HUES6 (cell line): ENCODE results near the gene EIF3A.
"Not testable (repeated sequence)": the region's sequence is repeated elsewhere in the genome, so short reads cannot be mapped to it uniquely, and the experiment has no call there.

ENCODE experiments used
- H3K27ac ChIP-seq: 2 replicates; pipeline ENCODE4 v1.7.0; 2013; ENCODE audit warnings: low read depth, mild to moderate bottlenecking, low read length, inconsistent platforms
- H3K27me3 ChIP-seq: 2 replicates; pipeline ENCODE4 v1.6.1; 2013; ENCODE audit warnings: low read length; ENCODE audit not compliant: control insufficient read depth, insufficient read depth
- H3K36me3 ChIP-seq: 2 replicates; pipeline ENCODE4 v1.6.1; 2013; ENCODE audit warnings: low read length; ENCODE audit not compliant: control insufficient read depth, insufficient read depth
- H3K4me1 ChIP-seq: 2 replicates; pipeline ENCODE4 v1.6.1; 2013; ENCODE audit warnings: low read length; ENCODE audit not compliant: control insufficient read depth, insufficient read depth
- H3K4me3 ChIP-seq: 2 replicates; pipeline ENCODE4 v1.5.1; 2013; ENCODE audit warnings: low read depth, low read length
- H3K9ac ChIP-seq: one replicate; pipeline ENCODE4 v1.6.1; 2013; ENCODE audit warnings: mild to moderate bottlenecking, low read length
- H3K9me3 ChIP-seq: 2 replicates; pipeline ENCODE4 v1.6.1; 2013; ENCODE audit warnings: low read depth, low read length; ENCODE audit not compliant: control insufficient read depth, insufficient read depth

The EIF3A gene

DNA sequence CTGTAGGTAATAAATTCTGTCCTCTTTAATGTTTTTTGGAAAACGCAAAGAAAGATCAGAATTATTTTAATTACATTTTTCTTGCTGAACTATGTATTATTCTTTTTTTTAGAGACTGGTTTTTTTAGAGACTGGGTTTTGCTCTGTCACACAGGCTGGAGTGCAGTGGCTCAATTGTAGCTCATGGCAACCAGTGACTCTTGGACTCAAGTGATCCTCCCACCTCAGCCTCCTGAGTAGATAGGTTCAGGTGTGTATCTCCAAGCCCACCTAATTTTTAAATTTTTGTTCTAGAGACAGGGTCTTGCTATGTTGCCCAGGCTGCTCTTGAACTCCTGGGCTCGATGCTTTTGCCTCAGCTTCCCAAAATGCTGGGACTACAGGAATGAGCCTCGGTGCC, 18.0 kb upstream of the EIF3A start:
- Histone ChIP-seq H3K4me3 (no peak overlapping the region), H3K9ac (no peak overlapping the region), H3K27me3 (no peaks in the 10 kb centered on the region), H3K9me3 (no peaks in the 10 kb centered on the region), H3K27ac (no peak overlapping the region), H3K4me1 (peaks cover 5% of the 10 kb centered on the region), H3K36me3 (no peaks in the 10 kb centered on the region)

DNA sequence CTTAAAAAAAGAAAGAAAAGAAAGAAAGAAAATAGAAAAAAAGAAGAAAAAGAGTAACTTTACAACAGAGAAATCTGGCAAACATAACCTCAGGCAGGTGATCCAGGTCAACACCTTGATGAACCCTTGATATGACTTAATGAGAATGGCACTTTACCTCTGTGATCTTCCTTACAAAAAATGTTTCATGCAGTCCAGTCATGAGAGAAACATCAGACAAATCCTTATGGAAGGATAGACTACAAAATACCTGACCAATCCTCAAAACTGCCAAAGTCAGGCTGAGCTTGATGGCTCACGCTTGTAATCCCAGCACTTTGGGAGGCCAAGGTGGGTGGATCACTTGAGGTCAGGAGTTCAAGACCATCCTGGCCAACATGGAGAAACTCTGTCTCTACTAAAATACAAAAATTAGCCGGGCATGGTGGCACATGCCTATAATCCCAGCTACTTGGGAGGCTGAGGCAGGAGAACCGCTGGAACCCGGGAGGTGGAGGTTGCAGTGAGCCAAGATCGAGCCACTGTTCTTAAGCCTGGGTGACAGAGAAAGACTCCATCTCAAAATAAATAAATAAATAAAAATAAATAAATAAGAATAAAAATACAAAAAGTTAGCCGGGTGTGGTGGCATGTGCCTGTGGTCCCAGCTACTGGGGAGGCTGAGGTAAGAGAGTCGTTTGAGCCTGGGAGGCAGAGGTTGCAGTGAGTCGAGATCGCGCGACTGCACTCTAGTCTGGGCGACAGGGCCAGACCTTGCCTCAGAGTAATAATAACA, 16.2 kb upstream of the EIF3A start:
- not testable (repeated sequence) for H3K4me1 ChIP-seq, H3K9me3 ChIP-seq, H3K9ac ChIP-seq, H3K4me3 ChIP-seq, H3K36me3 ChIP-seq, H3K27me3 ChIP-seq, H3K27ac ChIP-seq

DNA sequence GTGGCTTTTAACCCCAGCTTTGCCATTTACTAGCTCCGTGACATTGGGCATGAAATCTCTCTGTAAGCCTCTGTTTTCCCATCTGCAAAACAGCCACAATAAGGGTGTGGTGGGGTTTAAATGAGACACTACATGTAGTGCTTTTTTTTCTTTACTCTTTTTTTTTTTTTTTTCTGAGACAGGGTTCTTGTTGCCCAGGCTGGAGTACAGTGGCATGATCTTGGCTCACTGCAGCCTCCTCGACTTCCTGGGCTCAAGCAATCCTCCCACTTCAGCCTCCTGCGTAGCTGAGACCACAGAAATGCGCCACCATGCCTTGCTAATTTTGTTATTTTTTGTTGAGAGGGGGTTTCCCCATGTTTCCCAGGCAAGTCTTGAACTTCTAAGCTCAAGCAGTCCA, 15.0 kb upstream of the EIF3A start:
- Histone ChIP-seq H3K4me3 (no peak overlapping the region), H3K36me3 (no peaks in the 10 kb centered on the region), H3K27me3 (no peaks in the 10 kb centered on the region), H3K9ac (no peak overlapping the region), H3K27ac (no peak overlapping the region), H3K9me3 (no peaks in the 10 kb centered on the region), H3K4me1 (peaks cover 3% of the 10 kb centered on the region; the same call in 1 of the 2 replicates)

DNA sequence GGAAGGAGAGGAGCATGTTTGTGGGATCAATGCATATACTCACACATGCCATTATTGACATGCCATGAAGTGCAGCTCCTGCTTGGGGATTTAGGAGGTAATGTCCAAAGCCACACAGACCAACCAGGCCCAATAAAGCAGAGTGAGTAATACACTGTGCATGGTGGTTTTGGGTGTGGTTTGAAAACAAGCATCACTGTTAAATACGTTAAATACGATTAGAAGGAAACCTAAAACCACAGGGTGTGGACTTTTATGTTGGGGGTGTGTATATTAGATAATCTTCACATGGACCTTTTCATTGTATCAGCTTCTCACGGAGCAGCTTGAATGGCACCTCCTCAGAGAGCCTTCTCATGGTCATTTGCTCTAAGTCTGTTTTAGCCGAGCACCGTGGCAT, 10.4 kb upstream of the EIF3A start:
- Histone ChIP-seq H3K27me3 (no peaks in the 10 kb centered on the region), H3K9me3 (no peaks in the 10 kb centered on the region), H3K36me3 (no peaks in the 10 kb centered on the region), H3K27ac (no peak overlapping the region), H3K4me1 (peaks cover 3% of the 10 kb centered on the region; the same call in 1 of the 2 replicates), H3K4me3 (no peak overlapping the region), H3K9ac (no peak overlapping the region)

DNA sequence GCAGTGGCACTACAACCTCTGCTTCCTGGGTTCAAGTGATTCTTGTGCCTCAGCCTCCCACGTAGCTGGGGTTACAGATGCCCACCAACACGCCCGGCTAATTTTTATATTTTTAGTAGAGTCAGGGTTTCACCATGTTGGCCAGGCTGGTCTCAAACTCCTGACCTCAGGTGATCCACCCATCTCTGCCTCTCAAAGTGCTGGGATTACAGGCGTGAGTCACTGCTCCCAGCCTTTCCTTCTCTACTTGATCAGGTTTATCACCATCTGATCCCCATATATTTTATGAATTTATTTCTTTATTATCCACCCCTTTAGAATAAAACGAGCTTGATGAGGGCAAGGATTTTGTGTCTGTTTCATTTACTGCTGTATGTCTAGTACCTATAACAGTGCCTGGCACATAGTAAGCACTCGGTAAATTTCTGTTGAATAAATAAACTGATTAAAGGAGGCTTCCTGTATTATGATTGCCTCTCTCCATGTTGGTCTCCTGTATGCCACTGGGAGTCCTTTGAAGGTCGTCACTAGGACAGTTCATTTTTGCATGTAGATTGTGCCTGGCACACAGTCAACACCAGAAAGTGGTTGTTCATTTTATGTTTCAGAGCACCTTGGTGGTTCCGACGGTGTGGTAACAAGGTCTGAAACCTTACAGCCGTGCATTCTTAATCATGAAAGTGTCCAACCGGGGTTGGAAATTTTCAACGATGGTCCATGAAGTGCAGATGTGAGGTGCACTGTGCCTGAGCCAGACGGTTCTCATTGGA, 9.6 kb upstream of the EIF3A start:
- Histone ChIP-seq H3K27me3 (no peaks in the 10 kb centered on the region), H3K9ac (no peak overlapping the region), H3K9me3 (no peaks in the 10 kb centered on the region), H3K4me1 (peaks cover 3% of the 10 kb centered on the region; the same call in 1 of the 2 replicates), H3K27ac (no peak overlapping the region), H3K4me3 (no peak overlapping the region), H3K36me3 (no peaks in the 10 kb centered on the region)

DNA sequence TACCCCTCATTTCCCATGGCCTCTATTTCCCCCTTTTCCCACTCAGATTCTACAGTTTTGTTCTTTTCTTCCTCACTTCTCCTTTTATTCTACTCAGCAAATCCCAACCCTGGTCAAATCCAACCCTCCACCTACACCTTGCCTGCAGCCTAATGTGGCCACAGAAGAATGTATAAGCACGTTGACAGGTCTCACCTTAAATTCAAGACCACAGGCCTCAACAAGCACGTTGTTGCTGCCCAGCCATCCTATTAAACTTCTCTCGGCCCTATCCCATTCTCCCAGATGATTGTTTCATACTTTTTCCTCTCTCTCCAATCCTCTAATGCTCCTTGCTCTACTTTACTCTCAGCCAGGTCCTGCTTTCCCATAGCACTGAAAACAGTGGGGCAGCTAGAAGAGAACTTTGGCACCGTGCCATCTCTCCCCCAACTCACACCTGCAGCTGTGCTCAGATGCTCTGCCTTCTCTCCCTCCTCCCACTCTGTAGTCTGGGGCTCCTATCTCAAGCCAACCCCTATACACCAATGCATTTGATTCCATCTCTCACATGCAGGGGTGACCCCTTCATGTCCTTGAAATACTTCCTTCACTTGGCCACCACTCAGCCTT, 6.8 kb upstream of the EIF3A start:
- no peaks in the 10 kb centered on the region for H3K36me3 ChIP-seq
- no peaks in the 10 kb centered on the region for H3K9me3 ChIP-seq
- no peak overlapping the region for H3K9ac ChIP-seq
- no peaks in the 10 kb centered on the region for H3K4me1 ChIP-seq
- H3K27me3 ChIP-seq: no peaks in the 10 kb centered on the region
- H3K27ac ChIP-seq: no peak overlapping the region
- H3K4me3 ChIP-seq: no peak overlapping the region

DNA sequence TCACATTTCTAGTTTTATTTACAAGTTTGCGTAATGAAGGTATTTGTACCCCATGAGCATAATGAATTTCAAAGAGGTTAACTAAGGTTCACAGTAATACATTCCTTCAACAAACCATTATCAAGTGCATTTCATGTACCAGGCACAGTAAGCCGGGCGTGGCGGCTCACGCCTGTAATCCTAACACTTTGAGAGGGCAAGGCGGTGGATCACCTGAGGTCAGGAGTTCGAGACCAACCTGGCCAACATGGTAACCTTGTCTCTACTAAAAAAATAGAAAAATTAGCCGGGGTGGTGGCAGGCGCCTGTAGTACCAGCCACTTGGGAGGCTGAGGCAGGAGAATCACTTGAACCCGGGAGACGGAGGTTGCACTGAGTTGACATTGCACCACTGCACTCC, 4.3 kb upstream of the EIF3A start:
- Histone ChIP-seq H3K36me3 (no peaks in the 10 kb centered on the region), H3K9ac (no peak overlapping the region), H3K9me3 (no peaks in the 10 kb centered on the region), H3K27ac (no peak overlapping the region), H3K27me3 (no peaks in the 10 kb centered on the region), H3K4me1 (no peaks in the 10 kb centered on the region), H3K4me3 (no peak overlapping the region)

DNA sequence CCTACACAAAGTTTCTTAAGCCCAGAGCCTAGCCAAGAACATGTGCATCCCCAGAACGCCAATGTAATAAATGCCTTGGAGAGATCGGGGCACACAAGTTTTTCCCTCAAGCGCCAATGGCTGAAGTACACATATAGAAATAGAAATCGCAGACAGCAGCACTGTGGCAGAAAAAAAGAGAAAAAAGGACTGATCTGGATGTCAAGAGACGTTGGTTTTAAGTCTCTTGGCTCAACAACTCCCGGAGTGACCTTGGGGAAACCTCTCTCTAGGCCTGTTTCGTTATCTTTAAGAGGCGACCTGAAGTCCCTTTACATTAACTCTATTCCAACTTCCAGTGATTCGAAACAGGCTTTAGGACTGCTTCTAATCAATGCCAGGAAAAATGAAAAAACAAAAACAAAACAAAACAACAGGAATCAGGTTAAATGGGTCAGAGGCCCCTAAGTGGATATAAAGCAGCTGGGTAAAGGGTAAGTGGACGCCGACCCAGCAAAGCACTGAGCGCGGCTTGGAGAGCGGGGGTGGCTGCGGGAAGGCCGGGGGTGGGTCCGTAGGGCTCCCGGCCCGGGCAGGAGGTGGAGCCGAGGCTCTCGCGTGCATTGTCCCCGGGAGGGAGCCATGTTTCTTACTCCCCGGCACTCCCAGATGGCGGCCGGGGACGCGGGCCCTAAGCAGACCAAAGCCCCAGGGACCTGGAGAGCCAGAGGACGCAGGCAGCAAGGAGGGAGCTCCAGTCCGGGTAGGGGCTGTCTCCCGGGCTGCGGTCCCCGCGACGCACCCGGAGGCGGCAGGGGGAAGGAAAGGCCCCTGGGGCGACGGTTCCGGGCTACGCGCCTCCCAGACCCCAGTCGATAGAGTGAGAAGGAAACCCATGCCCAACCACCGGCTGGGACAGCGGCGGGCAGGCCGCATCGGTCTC, 757 bp downstream of the EIF3A start:
- Histone ChIP-seq H3K4me3 (peak overlapping the region; percentile 73), H3K9me3 (no peaks in the 10 kb centered on the region), H3K27me3 (no peaks in the 10 kb centered on the region), H3K4me1 (0 out of 2 replicates have a peak, but pooled peaks cover 5% of the 10 kb centered on the region), H3K36me3 (peaks cover 23% of the 10 kb centered on the region), H3K9ac (peak overlapping the region; percentile 99), H3K27ac (peak overlapping the region; percentile 100)

DNA sequence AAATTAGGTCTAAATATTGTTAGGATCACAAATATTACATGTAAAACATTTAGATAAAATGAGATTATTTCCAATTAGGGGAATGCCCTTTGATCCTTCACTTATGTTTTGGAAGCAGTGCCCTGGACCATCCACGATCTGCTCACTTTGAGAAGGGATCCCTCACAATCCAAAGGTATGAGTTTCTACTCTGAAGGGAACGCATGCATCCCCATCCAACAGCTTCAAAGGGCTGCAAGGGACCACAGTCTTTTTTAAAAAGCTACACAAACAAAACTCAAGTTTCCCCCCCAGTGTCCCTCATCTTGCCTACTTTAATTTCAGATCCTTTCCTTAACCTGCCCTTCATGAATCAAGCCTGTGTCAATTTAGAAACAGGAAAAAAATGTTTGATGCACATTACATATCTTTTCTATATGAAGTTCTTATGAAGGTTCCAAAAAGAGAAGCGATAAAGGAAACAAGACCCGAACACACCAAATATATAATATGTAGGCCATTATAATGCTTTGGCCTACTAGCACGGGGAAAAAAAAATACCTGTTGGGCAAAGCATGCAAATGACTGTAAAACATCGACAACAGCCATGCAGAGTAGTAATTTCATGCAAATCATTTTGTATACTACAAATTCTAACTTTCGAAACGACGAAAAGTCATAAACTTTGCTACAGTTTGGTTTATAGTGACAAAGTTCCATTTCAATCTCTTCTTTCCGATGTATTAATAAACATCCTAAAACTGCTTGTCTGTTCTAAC, 2.0 kb downstream of the EIF3A start:
- 0 out of 2 replicates have a peak overlapping the region, but pooled peaks have one; percentile 100 for H3K27ac ChIP-seq
- H3K4me1 ChIP-seq: 0 out of 2 replicates have a peak, but pooled peaks cover 5% of the 10 kb centered on the region
- H3K36me3 ChIP-seq: peaks cover 30% of the 10 kb centered on the region
- H3K9ac ChIP-seq: peak overlapping the region; percentile 99
- H3K27me3 ChIP-seq: no peaks in the 10 kb centered on the region
- H3K4me3 ChIP-seq: peak overlapping the region; percentile 73
- H3K9me3 ChIP-seq: no peaks in the 10 kb centered on the region

DNA sequence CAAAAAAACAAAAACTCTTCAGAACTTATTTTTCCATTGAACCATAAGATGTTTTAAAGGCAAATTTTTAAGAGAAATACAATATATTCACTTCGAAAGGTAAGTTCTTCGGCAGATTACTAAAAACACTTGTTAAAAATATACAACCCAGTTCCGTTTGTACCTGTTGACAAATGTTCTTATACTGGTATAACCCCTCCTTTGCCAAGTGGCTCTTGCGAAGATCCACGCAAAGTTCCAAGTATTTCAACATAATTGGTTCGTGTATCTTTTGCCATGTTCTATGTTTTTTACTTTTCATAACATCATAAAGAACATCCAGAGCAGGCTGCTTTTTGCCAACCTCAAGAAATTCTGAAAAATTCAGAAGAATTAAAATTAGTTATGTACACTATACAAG, 7.0 kb downstream of the EIF3A start:
- H3K9me3 ChIP-seq: no peaks in the 10 kb centered on the region
- no peak overlapping the region for H3K9ac ChIP-seq
- H3K4me1 ChIP-seq: 0 out of 2 replicates have a peak, but pooled peaks cover under 1% of the 10 kb centered on the region
- H3K27me3 ChIP-seq: no peaks in the 10 kb centered on the region
- peaks cover 75% of the 10 kb centered on the region for H3K36me3 ChIP-seq
- H3K27ac ChIP-seq: no peak overlapping the region
- H3K4me3 ChIP-seq: no peak overlapping the region
